ENCODE results near the gene FTSJ3.

Gene FTSJ3

DNA sequence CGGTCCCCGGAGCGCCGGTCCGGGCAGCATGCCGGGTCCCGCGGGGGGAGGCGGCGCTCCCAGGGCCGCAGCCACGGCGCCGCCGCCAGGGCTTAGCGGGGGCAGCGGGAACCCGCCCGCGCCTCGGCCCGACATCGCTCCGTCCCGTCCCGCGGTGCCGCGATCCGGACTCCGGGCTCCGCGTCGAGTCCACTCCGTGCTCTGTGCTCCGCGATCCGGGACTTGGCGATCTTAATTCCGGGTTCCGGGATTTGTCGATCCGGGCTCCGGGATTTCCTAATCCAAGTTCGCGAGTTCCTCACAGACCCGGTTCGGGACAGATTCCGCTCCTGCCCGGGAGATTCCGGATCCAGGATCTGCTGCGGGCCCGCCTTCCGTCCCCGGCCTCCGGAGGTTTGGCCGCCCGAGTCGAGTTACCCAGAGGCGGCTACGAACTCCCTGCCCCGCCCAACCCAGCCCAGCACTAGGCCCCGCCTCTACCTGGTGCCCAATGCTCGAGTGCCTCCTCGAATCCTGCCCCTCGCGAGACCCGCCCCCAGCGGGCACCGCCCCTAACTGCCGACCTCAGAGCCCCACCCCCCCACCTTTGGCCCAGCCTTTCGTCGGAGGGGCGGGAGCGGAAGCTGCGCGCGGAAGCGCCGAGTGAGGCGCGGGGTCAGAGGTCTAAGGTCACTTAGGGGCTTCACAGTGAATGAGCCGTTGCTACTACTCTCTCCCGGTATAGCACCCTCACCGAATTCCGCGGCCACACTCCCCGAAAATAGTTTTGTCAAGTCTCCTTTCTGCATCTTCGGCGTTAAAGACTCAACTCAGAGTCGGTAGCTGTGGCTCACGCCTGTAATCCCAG is 15.3 kb upstream of the FTSJ3 start, which contains the start of gene SMARCD2:
Gene SMARCD2 (minus strand): TSS at position 146 of the 847 bp plus-strand sequence. CDS start 11 bp downstream, at position 135.
- peak; percentile 98 for DNase-seq

DNA sequence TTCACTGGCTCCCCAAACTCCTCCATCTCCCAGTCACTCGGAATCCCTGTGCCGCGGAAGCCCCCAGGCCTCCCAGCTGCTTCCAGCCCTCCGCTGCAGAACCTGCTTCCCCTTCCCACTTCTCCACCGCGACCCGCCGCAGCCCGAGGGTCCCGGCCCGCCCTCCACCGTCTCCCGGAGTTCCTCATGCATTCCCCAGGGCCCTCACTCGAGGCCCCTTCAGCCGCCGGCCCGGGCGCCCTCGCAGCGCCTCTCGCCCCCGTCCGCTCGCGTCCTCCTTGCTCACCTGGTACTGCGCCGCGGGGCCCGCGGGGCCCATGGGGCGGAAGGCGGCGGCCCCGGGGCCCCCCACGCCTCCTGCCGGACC is 14.7 kb upstream of the FTSJ3 start:
- DNase-seq, result no peak

GRCh38 chr17:63841350-63842172 is 14.1 kb upstream of the FTSJ3 start:
- no peak for DNase-seq

- no peak for DNase-seq
These were observed 13.3 kb upstream of the FTSJ3 start for GRCh38 chr17:63840591-63841349.

- DNase-seq, result no peak
These were observed 11.2 kb upstream of the FTSJ3 start for GRCh38 chr17:63838631-63839171.

DNA sequence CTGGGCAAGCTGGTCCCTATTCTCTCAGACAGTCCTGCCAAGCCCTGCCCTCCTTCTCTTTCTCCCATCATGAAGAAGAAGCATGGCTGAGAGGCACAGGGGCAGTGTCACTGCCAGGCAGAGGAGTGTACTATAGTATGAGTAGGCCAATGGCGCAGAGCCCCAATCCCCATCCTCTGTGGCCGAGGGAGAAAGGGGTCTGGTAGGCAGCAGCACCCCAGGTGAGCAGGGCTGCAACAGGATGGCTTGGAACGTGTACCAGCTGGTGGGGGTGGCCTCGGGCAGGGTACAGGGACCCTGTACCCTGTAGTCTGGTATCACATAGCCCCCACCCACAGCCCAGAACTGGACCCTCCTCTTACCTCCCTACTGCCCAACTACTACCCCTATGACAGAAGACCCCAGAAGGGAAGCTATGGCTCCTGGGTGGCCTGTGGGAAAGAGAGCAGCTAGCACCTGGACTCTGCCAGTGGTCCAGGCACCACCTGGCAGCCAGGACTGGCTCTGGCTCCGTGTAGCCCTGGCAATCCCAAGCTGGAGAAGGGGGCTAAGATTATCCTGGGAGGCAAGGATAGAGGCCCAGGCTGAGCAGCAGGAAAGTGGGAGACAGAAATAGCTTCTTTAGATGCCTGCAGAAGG is 10.6 kb upstream of the FTSJ3 start:
- DNase-seq, result no peak

DNA sequence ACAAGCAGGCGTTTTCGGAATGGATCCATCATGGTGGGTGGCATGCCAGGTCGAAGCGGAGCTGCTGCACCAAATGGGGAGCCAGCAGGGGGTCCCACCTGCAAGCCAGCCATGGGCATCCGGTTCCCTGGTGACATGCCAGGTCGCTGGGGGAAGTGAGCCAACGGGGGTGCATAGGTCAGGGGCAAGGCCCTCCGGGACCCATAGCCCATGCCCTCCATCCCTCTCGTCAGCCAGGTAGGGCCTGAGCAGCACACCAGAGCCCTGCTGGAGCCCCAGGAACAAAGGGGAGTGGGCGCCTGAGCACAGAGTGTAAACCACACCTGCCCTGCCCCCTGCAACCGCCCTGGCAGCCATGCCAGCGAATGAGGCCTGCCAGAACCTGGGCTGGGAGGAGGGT is 10.0 kb upstream of the FTSJ3 start:
- no peak for DNase-seq

DNA sequence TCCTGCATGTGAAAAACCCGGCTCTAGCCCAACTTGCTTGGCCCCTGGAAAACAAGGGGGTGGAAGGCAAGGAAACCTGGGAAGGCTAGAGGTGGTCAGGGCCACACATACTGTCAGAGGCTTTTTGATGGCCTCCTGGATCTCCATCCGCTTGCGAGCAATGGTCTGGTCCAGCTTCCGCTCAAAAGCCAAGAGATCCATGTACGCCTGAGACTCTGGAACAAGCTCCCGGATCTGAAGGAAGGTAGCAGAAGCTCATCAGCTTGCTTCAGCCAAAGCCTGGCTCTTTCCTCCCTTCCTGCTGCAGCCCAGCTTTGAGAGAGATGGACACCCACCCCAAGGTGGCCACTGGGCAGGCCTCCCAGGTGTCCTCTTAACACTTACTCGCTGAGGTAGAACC is 9.3 kb upstream of the FTSJ3 start:
- no peak for DNase-seq

GRCh38 chr17:63835167-63835720 is 7.8 kb upstream of the FTSJ3 start:
- no peak for DNase-seq

DNA sequence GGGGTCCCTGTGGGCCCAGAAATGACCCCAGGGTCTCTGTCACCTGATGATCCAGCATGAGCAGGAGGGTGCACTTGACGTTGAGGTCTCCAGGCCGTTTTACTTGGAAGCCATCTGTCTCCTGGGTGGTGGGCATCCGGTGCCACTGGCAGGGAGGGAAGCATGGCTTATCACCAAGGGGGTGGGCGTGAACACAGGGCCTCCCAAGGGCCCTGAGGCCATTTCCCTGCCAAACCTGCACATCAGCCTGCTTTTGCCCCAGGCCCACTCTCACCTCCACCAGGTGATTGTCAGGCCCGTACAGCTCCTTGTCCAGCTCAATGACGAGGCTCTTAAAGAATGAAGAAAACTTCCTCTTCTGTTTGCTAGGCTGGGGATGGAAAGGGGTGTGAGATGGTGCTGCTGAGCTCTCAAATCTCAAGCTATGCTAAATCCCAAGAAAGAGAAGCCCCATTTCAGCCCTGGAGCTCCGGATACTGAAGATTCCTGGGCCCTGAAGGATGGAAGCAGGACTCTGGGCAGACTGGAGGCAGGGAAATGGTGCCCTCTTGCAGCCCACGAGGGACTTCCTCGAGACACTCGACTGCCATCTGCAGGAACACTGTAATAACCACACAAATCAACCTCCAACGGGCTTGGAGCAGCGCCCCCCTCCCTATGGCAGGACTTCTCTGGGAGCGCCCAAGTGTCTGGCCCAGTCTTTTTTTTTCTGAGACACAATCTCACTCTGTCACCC is 7.1 kb upstream of the FTSJ3 start:
- peak; percentile 91 for DNase-seq

DNA sequence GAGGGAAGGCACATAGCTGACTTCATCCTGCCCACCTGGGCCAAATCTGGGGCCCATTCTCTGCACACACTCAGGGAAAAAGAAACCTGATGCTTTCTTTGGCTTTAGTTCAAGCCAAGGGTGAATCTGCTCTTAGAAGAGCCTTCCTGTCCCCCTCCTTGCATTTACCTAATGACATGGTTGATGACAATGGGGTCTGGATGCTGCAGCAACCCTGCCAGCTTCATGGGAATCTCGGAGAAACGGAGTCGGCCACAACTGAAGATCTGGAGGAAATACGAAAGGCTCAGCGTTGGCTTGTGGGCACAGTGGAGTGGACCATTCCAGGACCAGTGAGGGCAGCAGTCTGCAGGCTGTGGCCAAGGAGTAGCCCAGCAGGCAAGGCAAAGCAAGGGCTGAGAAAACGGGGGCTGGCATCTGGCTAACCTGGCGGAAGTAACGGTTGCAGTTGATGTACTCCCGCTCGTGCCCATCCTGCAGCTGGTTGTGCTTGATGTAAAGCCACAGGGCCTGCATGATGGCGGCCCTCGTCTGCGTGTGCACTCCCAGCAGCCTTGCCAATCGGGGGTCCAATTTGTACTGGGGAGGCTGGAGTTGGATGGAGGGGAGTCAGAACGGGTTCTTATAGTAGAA is 6.4 kb upstream of the FTSJ3 start:
- DNase-seq, result no peak

GRCh38 chr17:63833026-63833740 is 5.7 kb upstream of the FTSJ3 start:
- DNase-seq, result no peak

DNA sequence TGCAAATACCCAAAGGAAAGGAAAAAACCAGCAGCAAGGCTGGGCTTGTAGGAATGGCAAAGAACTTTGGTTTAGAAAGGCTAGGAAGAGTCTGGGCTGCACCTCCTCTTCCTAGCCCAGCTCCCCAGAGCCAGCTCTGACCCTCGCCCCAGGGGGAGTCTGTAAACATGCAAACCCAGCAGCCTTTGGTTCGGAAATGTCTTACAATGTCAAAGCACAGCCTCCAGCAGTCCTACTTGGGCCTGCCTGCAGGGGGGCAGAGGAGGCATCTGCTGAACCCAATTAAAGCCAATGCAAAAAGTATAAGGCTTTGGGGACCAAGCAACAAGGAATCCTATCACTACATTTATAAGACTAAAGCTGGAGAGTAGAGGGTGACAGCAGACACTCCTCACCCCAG is 5.0 kb upstream of the FTSJ3 start:
- DNase-seq, result no peak

DNA sequence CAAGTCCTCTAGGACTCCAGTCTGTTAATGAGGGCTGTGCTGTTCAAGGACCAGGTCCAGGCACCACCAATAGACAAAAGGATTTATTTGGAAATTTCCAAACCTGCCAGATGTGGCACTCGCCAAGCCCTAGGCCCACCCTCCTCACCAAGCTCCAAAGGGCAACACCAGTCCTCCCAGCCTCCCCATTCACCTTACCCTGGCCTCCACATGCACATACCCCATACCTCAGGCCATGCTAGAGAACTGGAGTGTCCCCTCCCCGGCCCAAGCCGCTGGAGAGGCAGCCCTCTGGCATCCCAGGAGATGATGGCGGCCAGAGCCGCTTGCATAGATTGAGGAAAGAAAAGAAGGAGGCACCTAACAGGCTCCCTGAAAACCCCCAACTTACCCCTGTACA is 4.6 kb upstream of the FTSJ3 start:
- DNase-seq, result no peak

DNA sequence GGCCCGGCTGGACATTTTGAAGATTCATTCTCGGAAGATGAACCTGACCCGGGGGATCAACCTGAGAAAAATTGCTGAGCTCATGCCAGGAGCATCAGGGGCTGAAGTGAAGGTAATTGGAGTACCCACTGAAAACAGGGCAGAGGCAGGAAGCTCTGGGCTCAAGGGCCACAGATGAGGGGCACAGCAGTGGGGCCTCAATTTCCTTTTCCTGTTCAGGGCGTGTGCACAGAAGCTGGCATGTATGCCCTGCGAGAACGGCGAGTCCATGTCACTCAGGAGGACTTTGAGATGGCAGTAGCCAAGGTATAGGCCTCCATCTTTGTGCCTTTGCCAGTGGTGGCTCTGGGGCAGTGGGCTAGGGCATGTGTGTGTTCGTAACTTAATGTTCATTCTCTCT is 4.0 kb upstream of the FTSJ3 start:
- no peak for DNase-seq

GRCh38 chr17:63830904-63831491 is 3.5 kb upstream of the FTSJ3 start:
- DNase-seq, result no peak

DNA sequence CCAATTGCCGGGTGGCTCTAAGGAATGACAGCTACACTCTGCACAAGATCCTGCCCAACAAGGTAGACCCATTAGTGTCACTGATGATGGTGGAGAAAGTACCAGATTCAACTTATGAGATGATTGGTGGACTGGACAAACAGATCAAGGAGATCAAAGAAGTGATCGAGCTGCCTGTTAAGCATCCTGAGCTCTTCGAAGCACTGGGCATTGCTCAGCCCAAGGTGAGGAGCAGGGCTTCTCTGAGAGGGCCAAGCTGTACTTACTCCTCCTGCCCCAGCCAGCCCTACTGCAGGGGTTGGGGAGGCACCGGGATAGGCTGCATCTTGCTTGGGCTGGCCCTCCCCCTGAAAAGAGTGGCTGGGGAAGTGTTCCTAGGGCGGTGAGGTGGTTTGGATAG is 2.8 kb upstream of the FTSJ3 start:
- no peak for DNase-seq

- no peak for DNase-seq
These were observed 1.5 kb upstream of the FTSJ3 start for GRCh38 chr17:63828936-63829335.

- DNase-seq, result no peak
These were observed 348 bp upstream of the FTSJ3 start for GRCh38 chr17:63827801-63828221.

- DNase-seq, result no peak
These were observed 928 bp downstream of the FTSJ3 start for GRCh38 chr17:63826468-63827001.
